ENCODE measurements around the gene XRCC2.

Gene XRCC2

DNA sequence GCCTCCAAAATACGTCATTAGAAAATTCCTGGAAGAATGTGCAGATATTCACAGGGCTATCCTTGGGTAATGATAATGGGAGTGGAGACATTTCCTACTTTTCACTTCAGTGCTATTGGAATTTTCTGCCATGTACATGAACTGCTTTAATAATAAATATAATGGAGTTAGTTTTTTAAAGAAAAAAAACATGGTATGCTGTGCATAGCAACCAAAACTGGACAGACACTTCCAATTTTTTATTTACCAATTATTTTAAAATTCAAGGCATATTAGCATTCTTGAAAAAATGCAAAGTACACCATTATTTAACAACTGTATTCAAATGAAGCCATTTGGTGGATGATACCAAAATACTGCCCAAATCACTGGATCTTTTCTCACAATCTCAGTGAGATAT, 3.3 kb downstream of the XRCC2 start:
- H3K4me3 ChIP-seq (ENCODE audit: low read length): no peak overlapping the region
- no peak for TF ChIP-seq EZH2 (optimal IDR thresholded peaks at IDR 0.05; ENCODE audit: low read depth, low read length)
- TF ChIP-seq, protein P1, sequence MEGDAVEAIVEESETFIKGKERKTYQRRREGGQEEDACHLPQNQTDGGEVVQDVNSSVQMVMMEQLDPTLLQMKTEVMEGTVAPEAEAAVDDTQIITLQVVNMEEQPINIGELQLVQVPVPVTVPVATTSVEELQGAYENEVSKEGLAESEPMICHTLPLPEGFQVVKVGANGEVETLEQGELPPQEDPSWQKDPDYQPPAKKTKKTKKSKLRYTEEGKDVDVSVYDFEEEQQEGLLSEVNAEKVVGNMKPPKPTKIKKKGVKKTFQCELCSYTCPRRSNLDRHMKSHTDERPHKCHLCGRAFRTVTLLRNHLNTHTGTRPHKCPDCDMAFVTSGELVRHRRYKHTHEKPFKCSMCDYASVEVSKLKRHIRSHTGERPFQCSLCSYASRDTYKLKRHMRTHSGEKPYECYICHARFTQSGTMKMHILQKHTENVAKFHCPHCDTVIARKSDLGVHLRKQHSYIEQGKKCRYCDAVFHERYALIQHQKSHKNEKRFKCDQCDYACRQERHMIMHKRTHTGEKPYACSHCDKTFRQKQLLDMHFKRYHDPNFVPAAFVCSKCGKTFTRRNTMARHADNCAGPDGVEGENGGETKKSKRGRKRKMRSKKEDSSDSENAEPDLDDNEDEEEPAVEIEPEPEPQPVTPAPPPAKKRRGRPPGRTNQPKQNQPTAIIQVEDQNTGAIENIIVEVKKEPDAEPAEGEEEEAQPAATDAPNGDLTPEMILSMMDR (IDR thresholded peaks at IDR 0.05; ENCODE audit: low read length): no peak
- no peak for TF ChIP-seq EZH2phosphoT487 (IDR thresholded peaks at IDR 0.05; ENCODE audit: low read length)

DNA sequence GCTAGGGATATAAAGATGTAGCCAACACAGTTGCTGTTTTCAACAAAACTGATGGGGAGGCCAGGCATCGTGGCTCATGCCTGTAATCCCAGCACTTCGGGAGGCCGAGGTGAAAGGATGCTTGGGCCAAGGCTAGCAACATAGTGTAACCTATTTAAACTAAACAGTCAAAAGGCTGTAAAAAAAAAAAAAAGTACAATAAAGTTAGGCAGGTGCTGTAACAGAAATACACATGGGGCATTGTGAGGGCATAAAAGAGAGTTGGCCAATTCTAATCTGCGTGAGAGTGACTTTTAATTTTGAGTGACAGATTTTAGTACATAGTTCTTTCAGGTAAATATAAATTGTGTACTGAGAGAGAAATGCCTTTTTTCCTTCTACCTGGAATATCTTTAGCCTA, 6.2 kb downstream of the XRCC2 start:
- H3K4me3 ChIP-seq (ENCODE audit: low read length): no peak overlapping the region

More for the DNA sequence above, 3.3 kb downstream of the XRCC2 start:
- no peak overlapping the region for H3K27ac ChIP-seq (ENCODE audit: low read length)
- peaks cover 28% of the 10 kb centered on the region for H3K4me1 ChIP-seq (ENCODE audit: low read length)
- no peak overlapping the region for H2AFZ ChIP-seq (ENCODE audit: low read length)
- H3K9me2 ChIP-seq (replicated peaks; ENCODE audit: insufficient read depth, low read length): no peaks in the 10 kb centered on the region
- H3K27me3 ChIP-seq (replicated peaks; ENCODE audit: insufficient read depth, low read length): no peaks in the 10 kb centered on the region
- no peak overlapping the region for H3K9ac ChIP-seq (ENCODE audit: low read length)
- H3F3A ChIP-seq (ENCODE audit: insufficient read depth, low read length): peaks cover 29% of the 10 kb centered on the region
- no peak for DNase-seq
- H3K79me2 ChIP-seq (ENCODE audit: low read length): peaks cover 75% of the 10 kb centered on the region
- no peaks in the 10 kb centered on the region for H3K36me3 ChIP-seq (replicated peaks; ENCODE audit: insufficient read depth, low read length)
- no peak overlapping the region for H3K4me2 ChIP-seq (ENCODE audit: low read depth, low read length)
- H3K9me3 ChIP-seq (replicated peaks; ENCODE audit: insufficient read depth, low read length): no peaks in the 10 kb centered on the region
- no peaks in the 10 kb centered on the region for H4K20me1 ChIP-seq (ENCODE audit: insufficient read depth, low read length)

DNA sequence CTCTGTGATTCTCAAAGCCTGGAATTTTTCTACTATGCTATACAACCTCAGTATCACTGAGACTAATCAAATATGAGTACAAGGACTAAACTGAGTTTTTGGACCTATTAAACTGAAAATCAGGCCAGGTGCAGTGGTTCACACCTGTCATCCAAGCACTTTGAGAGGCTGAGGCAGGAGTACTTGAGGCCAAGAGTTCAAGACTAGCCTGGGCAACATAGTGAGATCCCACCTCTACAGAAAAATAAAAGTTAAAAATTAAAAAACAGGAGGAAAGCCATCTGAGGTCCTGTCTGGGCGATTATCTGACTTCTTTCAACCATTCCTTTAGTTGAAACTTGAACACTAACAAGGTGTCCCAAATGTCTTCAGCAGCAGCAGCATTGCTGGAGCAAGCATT, 7.0 kb downstream of the XRCC2 start:
- Histone ChIP-seq H3K9ac (ENCODE audit: low read length) (no peak overlapping the region), H3K27ac (ENCODE audit: low read length) (peak overlapping the region; percentile 62; the same call in 1 of the 2 replicates), H2AFZ (ENCODE audit: low read length) (no peak overlapping the region), H3K79me2 (ENCODE audit: low read length) (peaks cover 91% of the 10 kb centered on the region), H3K4me1 (ENCODE audit: low read length) (peaks cover 26% of the 10 kb centered on the region), H3K36me3 (replicated peaks; ENCODE audit: insufficient read depth, low read length) (no peaks in the 10 kb centered on the region; the same call in 1 of the 2 replicates), H4K20me1 (ENCODE audit: insufficient read depth, low read length) (no peaks in the 10 kb centered on the region), H3K9me3 (replicated peaks; ENCODE audit: insufficient read depth, low read length) (no peaks in the 10 kb centered on the region), H3K9me2 (replicated peaks; ENCODE audit: insufficient read depth, low read length) (no peaks in the 10 kb centered on the region), H3K27me3 (replicated peaks; ENCODE audit: insufficient read depth, low read length) (no peaks in the 10 kb centered on the region), H3F3A (ENCODE audit: insufficient read depth, low read length) (peaks cover 17% of the 10 kb centered on the region), H3K4me2 (ENCODE audit: low read depth, low read length) (peak overlapping the region; percentile 63), H3K4me3 (ENCODE audit: low read length) (no peak overlapping the region)
- no peak for TF ChIP-seq EZH2phosphoT487 (IDR thresholded peaks at IDR 0.05; ENCODE audit: low read length)
- TF ChIP-seq, protein P1 (IDR thresholded peaks at IDR 0.05; ENCODE audit: low read length): no peak
- TF ChIP-seq EZH2 (optimal IDR thresholded peaks at IDR 0.05; ENCODE audit: low read depth, low read length): no peak
- DNase-seq: no peak

More for the DNA sequence above, 6.2 kb downstream of the XRCC2 start:
- Histone ChIP-seq H2AFZ (ENCODE audit: low read length) (no peak overlapping the region), H3K9me3 (replicated peaks; ENCODE audit: insufficient read depth, low read length) (no peaks in the 10 kb centered on the region), H3F3A (ENCODE audit: insufficient read depth, low read length) (peaks cover 17% of the 10 kb centered on the region), H3K27me3 (replicated peaks; ENCODE audit: insufficient read depth, low read length) (no peaks in the 10 kb centered on the region), H3K27ac (ENCODE audit: low read length) (no peak overlapping the region), H3K9ac (ENCODE audit: low read length) (no peak overlapping the region), H4K20me1 (ENCODE audit: insufficient read depth, low read length) (no peaks in the 10 kb centered on the region), H3K36me3 (replicated peaks; ENCODE audit: insufficient read depth, low read length) (no peaks in the 10 kb centered on the region; the same call in 1 of the 2 replicates), H3K9me2 (replicated peaks; ENCODE audit: insufficient read depth, low read length) (no peaks in the 10 kb centered on the region), H3K79me2 (ENCODE audit: low read length) (peaks cover 90% of the 10 kb centered on the region), H3K4me1 (ENCODE audit: low read length) (peaks cover 27% of the 10 kb centered on the region), H3K4me2 (ENCODE audit: low read depth, low read length) (no peak overlapping the region)
- TF ChIP-seq EZH2 (optimal IDR thresholded peaks at IDR 0.05; ENCODE audit: low read depth, low read length) (no peak), EZH2phosphoT487 (IDR thresholded peaks at IDR 0.05; ENCODE audit: low read length) (no peak)
- TF ChIP-seq, protein P1 (IDR thresholded peaks at IDR 0.05; ENCODE audit: low read length): no peak
- no peak for DNase-seq

All from MM.1S (cell line).